HG03064 (cell line): ENCODE results near the gene SORD.
A peak's percentile ranks its signal among the peaks of the same experiment; 100 is the strongest.
"Not testable (repeated sequence)": the region's sequence is repeated elsewhere in the genome, so short reads cannot be mapped to it uniquely, and the experiment has no call there.

Experiments used
- ATAC-seq: cut with Tn5 transposase; IDR thresholded peaks from one replicate; pipeline ENCODE4 v1.9.1; 2021; ENCODE audit warnings: low read depth; ENCODE audit not compliant: unreplicated experiment

SORD gene

GRCh38 chr15:45022871-45023658, at the start of gene SORD:
Gene SORD (plus strand): TSS chr15:45023195. CDS start chr15:45023284, 89 bp downstream.
- ATAC-seq = peak; percentile 94

DNA sequence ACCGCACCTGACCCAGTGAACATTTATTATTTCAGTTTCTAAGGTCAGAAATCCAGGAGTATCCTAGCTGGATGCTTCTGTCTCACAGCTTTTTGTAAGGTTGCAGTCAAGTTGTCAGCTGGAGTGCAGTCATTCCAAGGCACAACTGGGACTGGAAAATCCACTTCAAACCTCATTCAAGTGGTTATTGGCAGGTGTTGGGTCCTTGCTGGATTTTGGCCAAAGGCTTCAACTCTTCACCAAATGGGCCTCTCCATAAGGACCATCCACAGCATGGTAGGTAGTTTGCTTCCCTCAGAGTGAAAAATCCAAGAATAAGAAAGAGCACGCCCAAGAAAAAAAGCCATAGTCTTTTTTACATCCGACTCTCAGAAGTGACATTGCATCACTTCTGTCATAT, 46.8 kb upstream of the SORD start:
- not testable (repeated sequence) for ATAC-seq

DNA sequence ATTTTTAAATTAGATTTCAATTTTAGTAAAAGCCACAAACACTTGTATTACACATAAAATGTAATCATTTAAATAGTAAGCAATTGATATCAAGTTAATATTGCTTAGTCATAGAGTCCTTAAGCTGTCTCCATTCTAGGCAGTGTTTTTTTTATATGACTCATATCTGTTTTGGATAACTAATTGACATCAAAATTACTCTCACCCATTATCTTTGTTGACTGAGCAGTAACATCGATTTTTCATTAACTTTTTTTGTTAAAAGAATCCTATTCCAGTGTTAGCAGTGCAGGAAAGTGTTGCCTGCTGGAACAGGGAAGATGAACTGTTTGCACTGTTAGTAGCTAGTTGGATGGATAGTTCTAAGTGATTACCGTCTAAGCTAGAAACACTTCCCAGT, 45.2 kb upstream of the SORD start:
- ATAC-seq = not testable (repeated sequence)

GRCh38 chr15:44979617-44980339, 43.2 kb upstream of the SORD start:
- not testable (repeated sequence) for ATAC-seq

DNA sequence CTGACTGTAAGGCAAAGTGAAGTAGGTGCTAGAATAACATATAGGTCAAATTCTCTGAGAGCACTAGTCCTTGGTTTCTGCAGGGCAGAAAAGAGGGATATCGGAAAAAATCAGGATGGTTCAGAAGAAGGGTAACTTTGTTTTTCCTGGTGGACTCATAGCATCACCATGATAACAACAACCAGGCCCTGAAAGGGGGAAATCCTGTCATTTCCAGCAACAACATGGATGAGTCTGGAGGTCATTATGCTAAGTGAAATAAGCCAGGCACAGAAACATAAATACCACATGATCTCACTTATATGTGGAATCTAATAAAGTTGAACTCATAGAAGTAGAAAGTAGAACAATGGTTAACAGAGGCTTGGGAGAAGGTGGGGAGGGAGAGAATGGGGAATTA, 38.9 kb upstream of the SORD start:
- not testable (repeated sequence) for ATAC-seq

DNA sequence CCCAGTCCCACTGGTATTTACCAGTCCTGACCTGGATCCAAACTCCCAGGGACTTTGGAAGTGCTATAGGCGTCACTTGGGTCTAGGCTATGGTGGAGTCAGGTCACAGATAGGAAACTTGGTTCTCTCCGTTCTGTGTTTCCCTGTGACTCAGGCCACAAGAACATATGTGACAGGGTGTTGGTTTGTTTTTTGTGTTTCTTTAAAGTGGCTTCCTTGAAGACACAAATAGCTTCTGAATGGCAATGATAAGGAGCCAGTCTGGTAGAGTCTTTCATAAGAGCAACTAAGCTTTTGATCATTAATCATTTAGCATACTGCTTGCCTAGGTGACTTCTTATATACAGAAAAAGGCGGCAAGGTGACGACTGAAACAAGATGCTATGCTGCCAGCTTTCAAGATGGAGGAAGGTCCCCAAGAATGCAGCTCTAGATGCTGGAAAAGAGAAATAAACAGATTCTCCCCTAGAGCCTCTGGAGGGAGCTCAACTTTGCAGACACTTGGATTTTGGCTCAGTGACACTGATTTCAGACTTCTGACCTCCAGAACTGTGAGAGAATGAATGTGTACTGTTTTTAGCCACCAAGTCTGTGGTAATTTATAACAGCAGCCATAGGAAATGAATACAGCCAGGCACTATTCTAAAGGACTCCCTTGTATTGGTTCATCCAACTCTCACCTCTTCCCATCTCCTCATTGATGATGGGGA, 36.5 kb upstream of the SORD start:
- ATAC-seq = not testable (repeated sequence)

DNA sequence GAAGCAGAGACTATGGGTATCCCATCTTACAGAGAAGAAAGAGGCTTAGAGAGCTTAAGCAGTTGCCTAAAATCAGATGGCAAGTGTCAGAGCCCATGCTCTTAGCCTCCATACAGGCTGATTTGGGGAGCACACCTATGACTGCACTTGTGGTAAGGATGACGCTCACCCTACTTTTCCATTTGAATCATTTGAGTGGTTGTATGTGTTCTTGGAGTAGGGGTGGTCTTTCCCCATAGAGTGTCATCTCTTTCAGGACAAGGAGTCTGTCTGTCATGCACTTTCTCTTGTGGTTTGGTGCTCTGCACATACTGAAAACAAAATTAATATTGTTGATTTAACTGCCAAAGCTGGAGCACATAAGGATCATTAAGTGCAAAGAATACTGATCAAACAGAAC, 35.3 kb upstream of the SORD start:
- ATAC-seq = not testable (repeated sequence)

DNA sequence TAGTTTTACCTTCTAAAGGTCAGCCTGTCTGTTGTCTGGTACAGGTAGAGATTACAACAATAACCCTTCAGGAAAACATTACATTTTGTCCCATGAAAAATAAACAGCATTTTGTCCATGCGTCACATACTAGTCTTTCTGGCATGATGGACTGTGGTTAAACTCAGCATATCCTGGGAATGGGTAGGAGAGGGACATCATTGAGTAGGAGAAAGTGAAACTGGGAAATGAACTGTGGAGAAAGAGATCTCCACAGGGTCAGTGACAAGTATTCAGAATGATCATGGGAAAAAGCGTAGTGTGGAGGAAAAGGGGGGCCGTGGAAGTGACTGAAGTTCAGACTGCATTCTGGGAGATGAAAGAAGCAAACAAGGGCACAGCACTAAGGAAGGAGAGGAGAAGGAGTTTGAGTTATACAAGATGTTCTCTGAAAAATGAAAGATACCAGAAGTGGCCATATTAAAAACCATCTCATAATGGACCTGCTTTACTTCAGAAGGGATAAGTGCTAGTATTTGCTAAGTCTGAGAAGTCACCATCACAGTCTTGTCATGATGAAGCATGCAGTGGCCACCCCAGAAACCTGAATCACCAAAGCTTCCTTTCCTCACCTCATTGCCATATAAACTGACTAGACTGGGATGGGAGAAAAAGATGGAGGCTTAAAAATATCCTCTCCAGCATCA, 34.7 kb upstream of the SORD start:
- not testable (repeated sequence) for ATAC-seq

DNA sequence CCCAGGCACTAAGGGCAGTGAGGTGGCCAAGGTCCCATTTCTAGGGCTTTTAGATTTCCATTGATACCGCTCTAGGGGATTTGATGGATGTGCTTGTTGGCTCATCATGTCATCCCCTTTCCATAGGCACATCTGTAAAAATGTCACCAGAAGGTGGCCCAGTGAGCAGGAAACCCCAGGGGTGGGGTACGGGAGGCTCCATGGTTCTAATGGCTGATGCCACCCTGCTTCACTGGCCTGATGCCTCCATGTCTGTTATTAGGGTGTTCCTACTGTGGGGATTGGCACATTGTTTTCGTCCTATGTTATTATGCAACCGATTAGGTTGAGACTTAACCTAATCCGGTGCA, 34.1 kb upstream of the SORD start:
- not testable (repeated sequence) for ATAC-seq

DNA sequence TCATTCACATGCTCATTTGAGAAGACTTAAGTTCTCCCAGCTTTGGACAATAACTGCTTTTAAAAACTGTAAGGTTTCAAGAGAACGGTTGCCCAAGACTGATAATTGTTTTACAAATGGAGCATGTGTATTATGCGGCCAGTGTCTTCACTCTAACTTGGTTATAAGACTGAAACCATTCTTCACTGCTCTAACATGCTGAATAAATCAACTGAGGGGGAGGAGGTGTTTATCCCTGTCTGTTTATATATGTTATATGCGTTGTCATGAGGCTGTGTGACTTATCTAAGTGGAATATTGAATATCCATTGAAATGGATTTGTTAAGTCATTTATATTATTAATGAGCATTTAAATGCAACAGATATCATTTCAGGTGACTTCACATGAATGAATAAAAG, 25.4 kb upstream of the SORD start:
- not testable (repeated sequence) for ATAC-seq

- ATAC-seq = no peak
These were observed 23.9 kb upstream of the SORD start for GRCh38 chr15:44999105-44999504.

DNA sequence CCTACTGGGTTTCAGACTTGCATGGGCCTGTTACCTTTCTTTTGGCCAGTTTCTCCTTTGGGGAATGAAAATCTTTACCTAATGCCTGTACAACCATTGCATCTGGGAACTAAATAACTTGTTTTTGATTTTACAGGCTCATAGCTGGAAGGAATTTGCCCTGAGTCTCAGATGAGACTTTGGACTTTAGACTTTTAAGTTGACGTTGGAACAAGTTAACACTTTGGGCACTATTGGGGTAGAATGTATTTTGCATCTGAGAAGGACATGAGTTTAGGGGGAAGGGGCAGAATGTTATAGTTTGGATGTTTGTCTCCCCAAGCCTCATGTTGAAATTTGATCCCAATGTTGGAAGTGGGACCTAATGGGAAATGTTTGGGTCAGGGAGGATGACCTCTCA, 21.8 kb upstream of the SORD start:
- not testable (repeated sequence) for ATAC-seq

DNA sequence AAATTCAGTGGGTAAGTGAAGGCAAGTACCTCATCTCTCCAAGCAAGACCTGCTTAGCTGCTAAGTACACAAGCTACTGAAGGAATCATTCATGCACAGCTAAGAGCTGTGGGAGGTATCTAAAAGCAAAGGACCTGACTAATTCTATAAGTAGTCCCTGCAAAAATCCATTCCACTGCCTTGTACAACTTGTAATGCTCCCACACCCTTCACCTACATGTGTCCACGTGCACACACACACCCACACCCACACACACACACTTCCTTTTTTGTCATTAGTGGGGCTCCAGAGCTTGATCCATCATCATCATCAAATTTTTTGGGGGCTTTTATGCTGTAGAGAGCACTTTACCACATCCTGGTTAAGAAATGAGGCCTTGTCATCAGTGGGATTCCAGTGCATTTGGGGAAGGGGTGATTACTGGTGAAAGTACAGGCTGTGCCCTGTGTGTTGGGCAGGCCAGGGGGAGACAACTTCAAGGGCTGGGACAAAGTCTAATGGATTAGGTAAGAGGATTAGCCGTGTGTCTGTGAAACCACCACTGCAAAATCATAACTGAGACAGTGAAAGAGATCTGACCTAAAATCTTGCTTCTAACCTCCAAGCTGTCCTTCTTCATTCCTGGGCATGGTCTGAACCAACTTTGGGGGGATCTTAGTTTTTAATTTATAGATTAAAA, 19.1 kb upstream of the SORD start:
- ATAC-seq = not testable (repeated sequence)

DNA sequence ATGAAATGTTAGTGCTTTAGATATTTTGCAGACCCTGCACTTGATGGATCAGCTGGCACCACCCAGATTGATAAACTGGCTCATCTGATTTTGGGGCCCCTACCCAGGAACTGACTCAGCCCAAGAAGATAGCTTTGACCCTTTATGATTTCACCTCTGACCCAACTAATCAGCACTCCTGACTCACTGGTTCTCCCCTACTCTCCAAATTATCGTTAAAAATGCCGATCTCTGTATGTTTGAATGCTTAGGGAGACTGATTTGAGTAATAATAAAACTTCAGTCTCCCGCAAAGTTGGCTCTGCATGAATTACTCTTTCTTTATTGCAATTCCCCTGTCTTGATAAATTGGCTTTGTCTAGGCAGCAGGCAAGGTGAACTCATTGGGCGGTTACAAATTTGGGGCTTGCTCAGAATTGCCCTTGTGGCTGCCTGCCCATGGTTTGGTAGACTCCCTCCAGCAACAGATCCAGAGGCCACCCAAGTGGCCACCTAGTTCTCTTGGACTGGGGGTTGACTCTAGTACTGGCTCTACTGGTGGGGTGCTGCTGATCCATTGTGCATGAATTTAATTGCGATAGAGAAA, 18.3 kb upstream of the SORD start:
- not testable (repeated sequence) for ATAC-seq

DNA sequence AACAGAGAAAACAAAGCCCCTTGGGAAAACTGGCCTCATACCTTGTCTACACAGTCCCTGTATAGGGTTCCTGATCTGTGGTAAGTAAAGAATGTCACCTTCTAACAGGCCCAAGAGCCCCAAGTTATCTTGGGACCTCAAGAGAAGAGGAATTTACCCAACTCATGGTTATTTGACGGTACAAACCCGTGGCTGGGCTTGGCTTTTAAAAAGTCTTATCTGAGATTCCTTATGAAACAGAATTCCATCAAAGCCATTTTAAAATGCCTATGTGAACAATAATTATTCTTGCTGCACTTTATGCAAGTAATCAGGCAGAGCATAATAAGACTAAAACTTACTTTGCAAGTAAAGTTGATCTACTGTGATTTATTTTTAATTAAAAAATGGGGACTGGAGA, 13.9 kb upstream of the SORD start:
- ATAC-seq = no peak

GRCh38 chr15:45015114-45015513, 7.9 kb upstream of the SORD start:
- ATAC-seq = not testable (repeated sequence)

DNA sequence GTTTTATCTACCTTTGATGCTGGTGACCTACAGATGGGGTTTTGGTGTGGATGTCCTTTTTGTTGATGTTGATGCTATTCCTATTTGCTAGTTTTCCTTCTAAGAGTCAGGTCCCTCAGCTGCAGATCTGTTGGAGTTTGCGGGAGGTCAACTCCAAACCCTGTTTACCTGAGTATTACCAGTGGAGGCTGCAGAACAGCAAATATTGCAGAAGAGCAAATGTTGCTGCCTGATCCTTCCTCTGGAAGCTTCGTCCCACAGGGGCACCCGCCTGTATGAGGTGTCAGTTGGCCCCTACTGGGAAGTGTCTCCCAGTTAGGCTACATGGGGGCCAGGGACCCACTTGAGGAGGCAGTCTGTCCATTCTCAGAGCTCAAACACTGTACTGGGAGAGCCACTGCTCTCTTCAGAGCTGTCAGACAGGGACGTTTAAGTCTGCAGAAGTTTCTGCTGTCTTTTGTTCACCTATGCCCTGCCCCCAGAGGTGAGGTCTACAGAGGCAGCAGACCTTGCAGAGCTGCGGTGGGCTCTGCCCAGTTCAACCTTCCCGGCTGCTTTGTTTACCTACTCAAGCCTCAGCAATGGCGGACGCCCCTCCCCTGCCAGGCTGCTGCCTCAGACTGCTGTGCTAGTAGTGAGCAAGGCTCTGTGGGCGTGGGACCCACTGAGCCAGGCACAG, 2.6 kb upstream of the SORD start:
- not testable (repeated sequence) for ATAC-seq

GRCh38 chr15:45020901-45021259, 2.1 kb upstream of the SORD start:
- ATAC-seq = not testable (repeated sequence)

DNA sequence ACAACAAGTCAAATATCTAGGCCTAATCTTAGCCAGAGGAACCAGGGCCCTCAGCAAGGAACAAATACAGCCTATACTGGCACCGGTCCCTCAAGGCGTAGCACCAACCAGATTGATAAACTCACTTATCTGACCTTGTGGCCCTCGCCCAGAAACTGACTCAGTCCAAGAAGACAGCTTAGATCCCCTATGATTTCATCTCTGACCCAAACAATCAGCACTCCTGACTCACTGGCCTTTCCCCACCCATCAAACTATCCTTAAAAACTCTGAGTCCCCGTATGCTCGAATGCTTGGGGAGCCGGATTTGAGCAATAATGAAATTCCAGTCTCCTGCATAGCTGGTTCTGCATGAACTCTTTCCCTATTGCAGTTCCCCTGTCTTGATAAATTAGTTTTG, 1.6 kb upstream of the SORD start:
- ATAC-seq = no peak
